Hepatocyte (in vitro differentiated cells): ENCODE measurements around the gene ADGRB3.

Experiments used
- EZH2 ChIP-seq: fragments of 200-600 bp; sonication (generic); IDR thresholded peaks from 2 replicates; pipeline ENCODE4 v1.6.1; 2016; ENCODE audit warnings: antibody characterized with exemption, mild to moderate bottlenecking, borderline replicate concordance
- TF ChIP-seq, protein P1 (sequence below): fragments of 200-600 bp; sonication (generic); IDR thresholded peaks from 2 replicates; pipeline ENCODE4 v1.5.1; 2016; ENCODE audit warnings: antibody characterized with exemption, mild to moderate bottlenecking; ENCODE audit not compliant: poor library complexity

DNA sequence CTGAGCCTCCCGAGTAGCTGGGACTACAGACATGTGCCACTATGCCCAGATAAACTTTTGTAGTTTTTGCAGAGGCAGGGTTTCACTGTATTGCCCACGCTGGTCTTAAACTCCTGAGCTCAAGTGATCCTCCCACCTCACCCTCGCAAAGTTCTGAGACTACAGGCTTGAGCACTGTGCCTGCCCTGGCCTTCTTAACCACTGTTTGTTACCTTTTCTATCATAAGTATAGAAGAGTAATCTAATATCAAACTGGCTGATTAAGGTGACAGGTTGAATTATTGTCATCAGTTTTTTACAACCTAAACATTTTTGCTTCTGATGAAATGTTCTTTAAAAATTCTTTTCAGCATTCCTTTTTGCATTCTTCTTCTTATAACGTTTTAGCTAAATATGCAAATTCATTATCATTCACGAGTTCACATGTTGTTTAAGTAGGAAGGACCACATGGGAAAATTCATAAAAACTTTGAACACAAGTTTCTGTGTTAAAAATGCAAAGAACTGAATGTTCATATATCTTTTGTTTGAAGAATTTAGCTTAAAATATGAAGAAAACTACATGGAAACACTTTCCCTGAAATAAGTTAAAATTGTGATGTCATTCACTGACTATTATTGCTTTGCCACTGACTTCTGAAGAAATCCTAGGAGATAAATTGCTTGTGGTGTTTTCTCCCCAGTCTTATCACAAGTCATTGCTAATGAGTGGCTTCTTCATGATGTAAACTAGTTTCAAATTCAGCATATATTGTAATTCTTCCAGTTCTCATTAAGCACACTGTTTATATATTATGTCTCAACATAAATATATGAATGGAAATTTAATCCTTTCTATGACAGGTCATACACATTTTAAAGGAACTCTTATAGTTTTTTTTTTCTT, 106.7 kb downstream of the ADGRB3 start:
- no peak for TF ChIP-seq EZH2
- TF ChIP-seq, protein P1, sequence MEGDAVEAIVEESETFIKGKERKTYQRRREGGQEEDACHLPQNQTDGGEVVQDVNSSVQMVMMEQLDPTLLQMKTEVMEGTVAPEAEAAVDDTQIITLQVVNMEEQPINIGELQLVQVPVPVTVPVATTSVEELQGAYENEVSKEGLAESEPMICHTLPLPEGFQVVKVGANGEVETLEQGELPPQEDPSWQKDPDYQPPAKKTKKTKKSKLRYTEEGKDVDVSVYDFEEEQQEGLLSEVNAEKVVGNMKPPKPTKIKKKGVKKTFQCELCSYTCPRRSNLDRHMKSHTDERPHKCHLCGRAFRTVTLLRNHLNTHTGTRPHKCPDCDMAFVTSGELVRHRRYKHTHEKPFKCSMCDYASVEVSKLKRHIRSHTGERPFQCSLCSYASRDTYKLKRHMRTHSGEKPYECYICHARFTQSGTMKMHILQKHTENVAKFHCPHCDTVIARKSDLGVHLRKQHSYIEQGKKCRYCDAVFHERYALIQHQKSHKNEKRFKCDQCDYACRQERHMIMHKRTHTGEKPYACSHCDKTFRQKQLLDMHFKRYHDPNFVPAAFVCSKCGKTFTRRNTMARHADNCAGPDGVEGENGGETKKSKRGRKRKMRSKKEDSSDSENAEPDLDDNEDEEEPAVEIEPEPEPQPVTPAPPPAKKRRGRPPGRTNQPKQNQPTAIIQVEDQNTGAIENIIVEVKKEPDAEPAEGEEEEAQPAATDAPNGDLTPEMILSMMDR, result no peak
